HT-29 (cell line): ENCODE results near the gene OCA2. TPM values are rescaled to one million over a fixed set of nuclear protein-coding genes. Genes with fewer than 3 reads are reported as not detected.

Experiments used
- DNase-seq: peaks from one replicate; pipeline ENCODE4 v3.0.0-alpha.2; 2015; ENCODE audit warnings: low spot score
- total RNA-seq: library from RNA; depleted of rRNA; stranded (reverse); fragments of >200 nt; shearing (Covaris generic); gene quantifications from 2 replicates; pipeline ENCODE4 v1.2.3, GENCODE V29; 2014

The OCA2 gene
- total RNA-seq, 1 experiment from 2014 or later = not detected

DNA sequence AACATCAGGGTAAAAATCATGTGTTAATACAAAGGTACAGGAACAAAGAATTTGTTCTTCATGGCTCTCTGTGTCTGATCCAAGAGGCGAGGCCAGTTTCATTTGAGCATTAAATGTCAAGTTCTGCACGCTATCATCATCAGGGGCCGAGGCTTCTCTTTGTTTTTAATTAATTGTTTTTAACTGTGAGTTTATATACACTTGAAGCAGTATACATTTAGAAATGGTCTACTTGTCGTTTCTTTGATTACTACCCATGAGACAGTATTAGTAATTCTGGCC lies 21.2 kb upstream of the OCA2 start:
- DNase-seq = no peak

DNA sequence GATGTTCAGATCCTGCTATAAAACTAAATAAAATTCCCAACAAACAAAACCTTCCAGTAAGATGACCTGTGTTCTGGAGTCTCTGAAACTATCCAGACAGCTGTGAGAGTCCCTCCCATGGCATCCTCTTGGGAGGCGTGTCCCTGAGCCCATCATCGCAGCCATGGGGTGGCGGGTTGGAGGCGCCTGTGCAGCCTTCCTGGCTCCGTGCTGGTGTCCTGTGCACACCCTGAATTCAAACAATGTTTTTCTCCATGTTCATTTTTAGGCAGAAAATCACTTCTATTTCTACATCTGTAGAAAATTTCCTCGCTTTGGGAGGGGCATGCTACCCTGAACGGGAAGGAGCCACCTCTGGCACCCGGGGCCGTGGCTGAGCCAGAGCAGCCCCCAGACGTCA lies 19.4 kb upstream of the OCA2 start:
- DNase-seq = no peak

GRCh38 chr15:28118083-28118482 lies 19.0 kb upstream of the OCA2 start:
- DNase-seq = no peak

DNA sequence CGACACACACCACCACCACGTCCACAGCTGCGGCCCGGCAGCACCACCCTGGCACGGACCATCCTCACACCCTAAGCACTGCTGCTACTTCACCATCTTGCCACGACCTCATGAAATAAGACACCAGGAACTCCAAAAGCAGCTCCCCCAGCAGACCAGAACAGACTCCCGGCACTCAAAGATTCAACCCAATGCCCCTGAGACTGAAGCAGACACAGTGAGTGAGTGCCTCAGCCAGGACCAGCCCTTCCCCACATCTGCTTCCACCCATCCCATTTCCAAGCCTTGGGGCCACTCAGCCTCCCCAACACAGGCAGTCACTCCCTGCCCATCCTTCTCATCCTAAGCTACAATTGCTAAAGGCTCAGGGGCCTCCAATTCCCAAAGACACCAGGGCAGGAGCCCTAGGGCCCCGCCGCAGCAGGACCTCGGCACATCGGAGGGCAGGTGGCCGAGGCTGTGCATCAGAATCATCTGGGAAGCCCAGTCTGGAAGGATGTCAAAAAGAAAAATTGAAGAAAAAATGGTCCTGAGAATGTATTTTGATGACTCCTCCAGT lies 18.4 kb upstream of the OCA2 start:
- DNase-seq = no peak

DNA sequence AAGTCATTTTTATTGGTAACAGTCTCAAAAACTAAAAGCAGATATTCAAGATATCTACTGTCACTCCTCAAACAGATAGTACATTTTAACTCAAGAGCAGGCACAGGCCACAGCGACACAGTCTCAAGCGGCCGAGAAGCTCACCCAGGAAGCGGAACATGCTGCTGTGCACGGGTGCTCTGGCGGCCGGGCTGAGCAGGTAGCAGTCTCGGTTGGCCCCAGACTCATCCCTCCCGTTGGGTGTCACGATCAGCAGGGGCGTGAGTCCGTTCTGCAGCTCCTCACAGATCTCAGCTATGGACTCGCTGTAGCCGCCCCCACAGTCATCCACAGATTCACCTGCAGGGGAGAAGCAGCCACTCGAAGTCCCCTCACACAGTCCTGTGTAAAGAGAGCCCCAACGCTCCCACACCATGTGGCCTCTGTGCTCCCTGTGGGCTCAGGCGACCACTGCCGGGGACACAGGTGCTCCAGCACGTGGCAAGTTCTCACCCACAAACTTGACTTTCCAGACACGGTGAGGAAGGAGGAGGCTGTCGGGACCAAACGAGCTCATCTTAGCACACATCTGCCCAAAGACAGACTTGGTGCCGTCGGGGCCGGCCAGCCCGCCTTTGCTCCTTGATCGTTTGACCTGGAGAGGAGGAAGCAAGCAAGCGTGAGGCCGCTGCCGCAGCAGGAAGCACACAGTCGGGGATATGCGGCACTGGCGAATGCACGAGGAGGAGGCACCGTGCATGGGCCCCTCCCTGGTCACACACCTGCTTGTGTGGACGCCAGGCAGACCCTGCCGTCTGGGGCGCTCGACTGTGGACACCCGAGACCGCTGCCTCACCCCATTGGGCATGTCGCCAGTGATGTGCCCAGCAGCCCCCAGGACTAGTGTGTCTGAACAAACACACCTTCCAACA lies 17.7 kb upstream of the OCA2 start:
- DNase-seq = no peak

DNA sequence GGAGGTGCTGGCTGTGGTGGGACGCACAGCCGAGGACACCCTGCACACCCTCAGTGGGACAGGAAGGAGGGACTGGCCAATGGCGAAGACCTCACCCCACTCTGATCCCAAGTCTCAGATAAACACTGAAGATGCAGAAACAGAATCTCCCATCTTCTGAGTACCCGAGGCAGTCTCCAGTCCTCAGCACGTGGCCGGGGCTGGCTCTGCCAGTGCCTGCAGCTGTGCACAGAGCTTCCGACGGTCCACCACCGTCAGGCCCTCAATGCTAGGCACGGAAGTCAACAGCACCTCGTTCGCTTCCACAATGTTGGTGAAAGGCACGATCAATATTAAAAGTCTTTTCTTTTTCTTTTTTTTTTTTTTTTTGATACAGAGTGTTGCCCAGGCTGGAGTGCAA lies 16.8 kb upstream of the OCA2 start:
- DNase-seq = no peak

- no peak for DNase-seq
Observed at GRCh38 chr15:28114721-28115622, 15.9 kb upstream of the OCA2 start.

DNA sequence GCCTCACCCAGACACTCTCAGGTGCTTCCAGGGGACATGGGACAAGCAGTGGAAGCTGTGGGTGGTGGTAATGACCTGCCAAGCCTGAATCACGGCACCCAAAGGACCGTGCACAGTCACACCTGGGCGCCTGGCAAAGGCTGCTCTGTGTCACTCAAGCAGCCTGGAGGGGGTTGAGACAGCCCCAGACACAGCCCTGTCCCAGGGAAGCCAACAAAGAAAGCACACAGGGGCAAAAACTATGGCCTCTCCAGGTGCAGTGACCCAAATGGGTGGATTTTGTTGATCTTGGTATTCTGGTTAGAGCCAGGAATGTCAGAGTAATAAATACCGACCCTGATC lies 15.0 kb upstream of the OCA2 start:
- DNase-seq = no peak

DNA sequence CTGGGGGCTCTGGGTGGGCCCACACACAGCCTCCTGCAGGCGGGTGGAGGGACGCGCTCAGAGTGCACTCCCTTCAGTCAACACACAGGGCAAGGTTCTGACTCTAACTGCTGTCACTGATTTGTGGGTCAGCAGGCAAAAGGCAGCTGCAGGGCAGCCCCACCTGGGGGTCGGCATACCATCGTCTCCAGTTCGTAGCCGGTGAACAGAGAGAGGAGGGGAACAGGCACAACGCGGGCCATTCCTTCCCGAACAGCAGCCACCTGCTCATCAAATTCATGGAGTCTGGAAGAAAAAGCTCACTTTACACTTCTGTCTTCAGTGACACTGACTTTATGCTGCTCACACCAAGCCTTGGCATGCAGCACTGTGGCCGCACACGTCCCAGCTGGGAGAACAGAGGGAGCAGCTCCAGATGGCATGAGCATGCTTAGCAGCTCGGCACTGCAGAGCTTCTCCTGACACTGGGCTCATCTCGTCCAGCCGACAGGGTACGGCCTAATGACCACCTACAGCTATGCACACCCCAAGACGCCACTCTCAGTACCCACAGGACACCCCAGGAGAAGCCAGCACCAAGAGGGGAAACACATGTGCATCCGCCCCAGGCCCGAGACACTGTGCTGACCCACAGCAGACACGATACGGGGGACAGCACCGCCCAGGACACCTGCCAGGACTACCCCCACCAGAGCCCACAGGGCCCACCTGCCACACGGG lies 14.4 kb upstream of the OCA2 start:
- DNase-seq = no peak

DNA sequence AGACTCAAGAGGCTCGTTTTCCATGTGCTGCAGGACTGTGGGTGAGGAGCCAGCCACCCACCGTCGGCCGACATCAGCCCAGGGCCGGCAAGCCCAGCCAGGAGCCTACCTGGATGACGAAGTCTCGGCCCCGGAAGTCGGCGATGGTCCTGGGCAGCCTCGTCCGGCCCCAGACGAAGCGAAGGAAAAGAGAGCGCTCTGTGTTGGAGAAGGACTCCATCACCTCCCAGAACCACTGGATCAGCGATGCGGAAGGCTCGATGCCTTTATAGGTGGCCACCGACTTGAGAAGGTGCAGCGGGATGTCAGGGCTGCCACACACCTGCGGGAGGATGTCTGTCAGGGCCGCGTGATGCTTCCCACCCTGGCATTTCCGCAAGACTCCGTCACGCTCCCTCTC lies 13.8 kb upstream of the OCA2 start:
- no peak for DNase-seq

- DNase-seq = no peak
Observed at GRCh38 chr15:28112101-28112760, 13.1 kb upstream of the OCA2 start.

GRCh38 chr15:28111543-28111942 lies 12.4 kb upstream of the OCA2 start:
- no peak for DNase-seq

DNA sequence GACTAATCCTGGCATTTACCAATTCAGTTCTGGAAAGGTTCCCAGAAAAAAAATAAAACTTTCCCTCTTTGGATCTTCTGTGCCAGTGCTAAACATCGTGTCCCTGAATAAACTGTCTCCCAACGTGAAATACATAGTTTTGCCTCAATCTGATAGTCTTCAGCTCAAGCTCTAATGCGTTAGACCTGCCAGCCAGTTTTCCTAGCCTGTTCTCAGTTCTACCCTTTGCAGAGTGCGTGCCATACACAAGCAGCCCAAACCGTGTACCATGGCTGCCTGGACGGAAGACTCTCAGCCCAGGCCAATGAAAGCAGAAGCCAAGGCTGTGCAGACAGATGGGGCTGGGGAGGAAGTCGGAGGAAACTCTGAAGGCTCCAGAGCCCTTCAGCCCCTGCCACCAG lies 11.4 kb upstream of the OCA2 start:
- DNase-seq = no peak

DNA sequence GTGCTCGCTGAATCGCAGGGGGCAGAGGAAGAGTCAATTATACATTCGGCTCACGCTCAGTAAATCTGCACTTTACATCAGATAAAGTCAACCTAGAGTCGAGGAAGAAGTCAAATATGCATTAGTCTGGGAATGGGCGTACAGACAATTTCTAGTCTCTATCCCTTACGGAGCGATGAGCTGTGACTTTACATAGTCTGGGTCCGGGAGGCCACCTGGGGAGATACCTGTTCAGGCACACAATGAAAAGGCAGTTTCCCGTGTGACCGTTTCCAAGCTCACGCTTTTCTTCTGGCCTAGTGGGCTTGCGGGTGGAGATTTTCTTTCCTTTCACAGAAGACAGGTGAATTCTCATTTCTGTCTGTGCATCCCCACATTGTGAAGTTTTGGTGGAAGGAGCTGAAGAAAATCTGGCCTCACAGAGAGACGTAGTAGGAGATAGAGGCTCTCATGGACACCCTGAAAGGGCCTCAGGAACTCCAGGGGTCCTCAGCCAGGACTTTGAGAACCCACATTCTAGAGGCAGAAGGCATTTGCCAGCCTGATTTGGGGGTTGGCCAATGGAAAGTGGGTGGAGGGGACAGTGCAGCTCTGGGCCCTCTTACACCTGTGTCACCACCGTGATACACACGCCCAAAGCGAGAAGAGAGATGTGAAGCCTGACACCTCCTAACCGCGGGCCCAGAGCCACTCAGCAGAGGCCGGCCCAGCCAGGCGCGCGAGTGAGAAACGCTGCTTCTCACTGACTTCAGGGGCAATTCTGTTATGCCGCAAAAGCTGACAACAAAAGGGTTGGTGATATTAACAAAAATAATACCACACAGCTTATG lies 10.7 kb upstream of the OCA2 start:
- DNase-seq = no peak

- DNase-seq = no peak
Observed at GRCh38 chr15:28107904-28108275, 8.8 kb upstream of the OCA2 start.

DNA sequence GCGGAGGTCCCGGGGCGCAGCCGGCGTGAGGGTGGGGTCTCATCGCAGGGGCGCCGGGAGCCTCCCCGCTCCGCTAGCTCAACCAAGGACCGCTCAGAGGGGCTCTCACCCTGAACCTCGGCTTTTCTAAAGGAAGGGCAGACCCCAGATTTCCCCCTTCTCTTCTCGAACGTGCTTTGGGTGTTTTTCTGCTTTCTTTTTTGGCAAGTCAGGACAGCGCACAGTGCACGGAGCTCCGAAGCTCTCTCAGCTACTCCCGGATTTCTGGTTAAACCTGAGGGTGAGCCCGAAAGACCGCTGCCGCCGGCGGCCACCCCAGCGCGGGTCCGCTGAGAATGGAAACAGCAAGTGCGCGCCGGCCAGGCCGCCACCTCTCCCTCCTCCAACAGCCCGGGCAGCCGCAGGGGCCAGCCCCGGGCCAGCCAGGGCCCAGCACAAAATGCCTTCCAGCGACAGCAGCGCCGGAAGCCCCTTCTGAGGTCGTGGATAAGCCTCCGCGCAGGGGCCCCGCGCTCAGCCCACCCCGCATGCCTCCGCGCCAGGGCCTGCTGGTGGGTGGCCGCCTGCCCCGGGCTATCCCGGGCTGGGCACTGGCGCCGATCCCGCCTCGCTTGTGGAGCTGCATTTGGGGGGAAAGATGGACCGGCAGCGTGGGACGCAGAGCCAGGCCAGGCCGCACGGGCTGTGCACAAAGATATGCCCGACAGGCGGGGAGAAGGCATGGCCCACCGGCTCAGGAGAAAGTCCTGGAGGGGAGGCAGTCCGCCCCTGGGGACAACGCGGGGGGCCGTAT lies 8.2 kb upstream of the OCA2 start:
- DNase-seq = no peak

DNA sequence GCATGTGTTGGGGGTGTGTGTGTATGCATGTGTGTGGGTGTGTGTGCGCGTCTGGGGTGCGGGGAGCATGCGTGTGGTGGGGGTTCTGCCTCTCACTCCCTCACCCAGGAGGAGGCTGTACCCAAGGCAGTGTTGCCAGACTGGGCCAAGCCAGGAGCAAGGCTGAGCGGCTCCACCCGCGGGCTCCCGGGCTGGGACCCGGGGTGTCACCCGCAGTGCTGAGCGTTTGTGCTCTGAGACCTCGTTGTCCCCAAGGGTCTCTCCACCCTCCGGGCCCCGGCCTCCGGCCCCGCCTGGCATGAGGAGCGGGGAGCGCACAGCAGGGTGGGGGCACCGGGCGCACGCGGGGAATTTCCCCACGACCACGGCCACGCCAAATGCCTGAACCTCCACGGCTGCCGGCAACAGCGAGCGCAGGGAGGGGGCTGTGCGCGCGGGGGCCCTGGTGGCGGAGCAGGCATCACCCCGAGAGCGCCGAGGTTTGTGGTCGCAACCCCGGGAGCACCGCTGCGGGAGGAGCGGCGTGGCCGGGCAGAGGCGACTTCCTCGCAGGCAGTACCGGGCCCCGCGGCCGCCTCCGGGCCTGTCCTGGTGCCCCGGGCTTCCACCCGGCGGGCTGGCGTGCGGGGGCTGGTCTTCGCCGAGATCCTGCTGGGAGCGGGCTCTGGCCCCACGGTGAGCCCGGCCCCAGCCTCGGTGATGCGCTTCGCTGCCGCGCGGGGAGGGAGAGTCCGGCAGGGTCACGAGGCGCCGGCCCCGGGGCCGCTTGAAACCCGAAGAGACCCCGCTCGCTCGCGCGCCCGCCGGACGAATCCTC lies 7.4 kb upstream of the OCA2 start:
- no peak for DNase-seq

DNA sequence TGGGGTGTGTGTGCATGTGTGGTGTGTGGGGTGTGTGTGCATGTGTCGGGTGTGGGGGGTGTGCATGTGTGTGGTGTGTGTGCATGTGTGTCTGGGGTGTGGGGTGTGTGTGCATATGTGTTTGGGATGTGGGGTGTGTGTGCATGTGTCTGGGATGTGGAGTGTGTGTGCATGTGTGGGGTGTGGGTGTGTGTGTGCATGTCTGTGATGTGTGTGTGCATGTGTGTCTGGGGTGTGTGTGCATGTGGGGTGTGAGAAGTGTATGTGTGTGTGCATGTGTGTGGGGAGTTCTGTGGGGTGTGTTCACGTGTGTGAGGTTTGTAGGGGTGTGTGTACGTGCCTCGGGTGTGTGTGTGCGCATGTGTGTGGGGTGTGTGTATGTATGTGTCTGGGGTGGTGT lies 6.7 kb upstream of the OCA2 start:
- DNase-seq = no peak

DNA sequence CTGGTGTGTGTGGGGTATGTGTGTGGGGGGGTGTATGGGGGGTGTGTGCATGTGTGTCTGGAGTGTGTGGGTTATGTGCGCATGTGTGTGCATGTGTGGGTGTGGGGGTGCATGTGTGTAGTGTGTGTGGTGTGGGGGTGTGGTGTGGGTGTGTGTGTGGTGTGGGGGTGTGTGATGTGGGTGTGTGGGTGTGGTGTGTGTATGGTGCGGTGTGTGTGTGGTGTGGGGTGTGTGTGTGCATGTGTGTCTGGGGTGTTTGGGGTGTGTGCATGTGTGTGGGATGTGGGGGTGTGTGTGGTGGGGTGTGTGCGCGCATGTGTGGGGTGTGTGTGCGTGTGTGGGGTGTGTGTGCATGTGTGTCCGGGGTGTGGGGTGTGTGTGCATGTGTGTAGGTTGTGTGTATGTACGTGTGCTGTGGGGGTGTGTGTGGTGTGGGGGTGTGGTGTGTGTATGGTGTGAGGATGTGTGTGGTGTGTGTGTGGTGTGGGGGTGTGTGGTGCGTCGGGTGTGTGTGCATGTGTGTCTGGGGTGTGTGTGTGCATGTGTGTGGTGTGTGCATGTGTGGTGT lies 6.2 kb upstream of the OCA2 start:
- no peak for DNase-seq
